Endodermal cell (in vitro differentiated cells): Measurements from ENCODE around the gene KRTAP13-2. TPM values are rescaled to one million over a fixed set of nuclear protein-coding genes. Genes with fewer than 3 reads are reported as not detected.

Source experiments
- DNase-seq: peaks from one replicate; pipeline ENCODE4 v3.0.0-alpha.2; 2017
- H3K27ac ChIP-seq: 2 replicates; pipeline ENCODE4 v1.5.1; 2013; ENCODE audit warnings: mild to moderate bottlenecking, low read depth, low read length, moderate library complexity
- H3K27me3 ChIP-seq: 2 replicates; pipeline ENCODE4 v1.6.1; 2013; ENCODE audit warnings: mild to moderate bottlenecking, low read length, moderate library complexity; ENCODE audit not compliant: insufficient read depth, control insufficient read depth, poor library complexity, severe bottlenecking
- H3K36me3 ChIP-seq: 2 replicates; pipeline ENCODE4 v1.7.0; 2013; ENCODE audit warnings: mild to moderate bottlenecking, low read length, moderate library complexity; ENCODE audit not compliant: control insufficient read depth, insufficient read depth
- H3K4me1 ChIP-seq: one replicate; pipeline ENCODE4 v1.7.0; 2013; ENCODE audit warnings: low read length; ENCODE audit not compliant: control insufficient read depth, insufficient read depth
- H3K4me3 ChIP-seq: 2 replicates; pipeline ENCODE4 v1.5.1; 2013; ENCODE audit warnings: mild to moderate bottlenecking, low read length, moderate library complexity
- H3K9ac ChIP-seq: 2 replicates; pipeline ENCODE4 v1.6.1; 2013; ENCODE audit warnings: mild to moderate bottlenecking, low read length, moderate library complexity; ENCODE audit not compliant: poor library complexity, severe bottlenecking; ENCODE audit errors: extremely low read depth
- H3K9me3 ChIP-seq: 2 replicates; pipeline ENCODE4 v1.6.1; 2013; ENCODE audit warnings: mild to moderate bottlenecking, low read length, moderate library complexity; ENCODE audit not compliant: control insufficient read depth
- H3K27ac Mint-ChIP-seq: 2 replicates; pipeline ENCODE4 v1.8.0; 2020; ENCODE audit warnings: mixed read lengths
- H3K27me3 Mint-ChIP-seq: 2 replicates; pipeline ENCODE4 v1.8.0; 2021; ENCODE audit warnings: mild to moderate bottlenecking, mixed read lengths; ENCODE audit not compliant: insufficient read depth
- H3K36me3 Mint-ChIP-seq: 2 replicates; pipeline ENCODE4 v1.8.0; 2020; ENCODE audit warnings: low read depth, mixed read lengths
- H3K4me1 Mint-ChIP-seq: 2 replicates; pipeline ENCODE4 v1.8.0; 2020; ENCODE audit warnings: mixed read lengths
- H3K4me3 Mint-ChIP-seq: 2 replicates; pipeline ENCODE4 v1.8.0; 2020; ENCODE audit warnings: mild to moderate bottlenecking, moderate library complexity, mixed read lengths
- H3K9me3 Mint-ChIP-seq: 2 replicates; pipeline ENCODE4 v1.8.0; 2020; ENCODE audit warnings: mild to moderate bottlenecking, mixed read lengths
- WGBS, 2 experiments: methylation state at CpG; one replicate each; pipeline versions ENCODE4 v1.1.5 to v1.1.7; 2013; ENCODE audit warnings: missing lambda C conversion rate in 2 of 2, mixed read lengths in 1 of 2; ENCODE audit not compliant: insufficient coverage in 1 of 2, insufficient read length in 1 of 2; 5-methylcytosine and 5-hydroxymethylcytosine counted together
- total RNA-seq, 2 donors: library from RNA; stranded (reverse); fragmentation: NEBNext Ultra II Directional in 1 of 2; extraction: Animal tissue kit (Norgen Biotek cat#: 25700) in 1 of 2; gene quantifications; 2 replicates in 1 of 2; 3 replicates in 1 of 2; pipeline ENCODE4 v1.2.1, GENCODE V29; 2021
- TF ChIP-seq, protein P1 (sequence below): fragments of 200-600 bp; sonication (generic); conservative IDR thresholded peaks from 2 replicates; pipeline ENCODE4 v1.5.0; 2021; ENCODE audit warnings: antibody characterized with exemption, mild to moderate bottlenecking

Gene KRTAP13-2
- total RNA-seq, 2 donors from 2014 or later = not detected

DNA sequence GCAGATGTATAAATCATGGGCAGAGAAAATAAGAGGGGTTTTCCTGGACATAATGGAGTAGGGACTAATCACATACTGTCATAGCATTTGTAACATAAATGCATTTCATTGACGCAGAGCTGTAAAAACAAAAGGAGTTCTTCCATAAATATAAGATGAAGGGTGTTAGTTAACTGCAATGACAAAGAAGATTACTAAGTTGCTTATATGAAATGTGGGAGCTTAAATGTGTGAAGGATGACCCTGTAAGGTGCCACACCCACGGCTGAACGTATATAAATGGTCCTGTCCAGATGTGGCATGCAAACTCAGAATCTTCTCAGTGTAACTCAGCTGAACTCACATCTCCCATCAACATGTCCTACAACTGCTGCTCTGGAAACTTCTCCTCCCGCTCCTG, 23.7 kb upstream of the KRTAP13-2 start, which contains the start of gene KRTAP13-1:
Gene KRTAP13-1, plus strand, starts transcription at position 301 of the 400 bp plus-strand sequence. Its CDS starts 56 bp downstream, at position 357.
- Histone ChIP-seq H3K27me3 (no peaks in the 10 kb centered on the region), H3K9ac (no peak within 1 kb of the TSS), H3K4me1 (no peaks in the 10 kb centered on the region), H3K36me3 (no peaks in the 10 kb centered on the region), H3K27ac (no peak within 1 kb of the TSS), H3K4me3 (no peak within 1 kb of the TSS), H3K9me3 (no peaks in the 10 kb centered on the region)
- Mint-ChIP-seq H3K36me3 (no peaks in the 10 kb centered on the region), H3K27ac (no peak within 1 kb of the TSS), H3K9me3 (peaks cover 6% of the 10 kb centered on the region), H3K4me3 (no peak within 1 kb of the TSS), H3K4me1 (no peaks in the 10 kb centered on the region), H3K27me3 (no peaks in the 10 kb centered on the region)
- 86 to 94% methylated on average over 2 to 4 of the region's 4 CpGs for WGBS, 2 experiments
- TF ChIP-seq, protein P1, sequence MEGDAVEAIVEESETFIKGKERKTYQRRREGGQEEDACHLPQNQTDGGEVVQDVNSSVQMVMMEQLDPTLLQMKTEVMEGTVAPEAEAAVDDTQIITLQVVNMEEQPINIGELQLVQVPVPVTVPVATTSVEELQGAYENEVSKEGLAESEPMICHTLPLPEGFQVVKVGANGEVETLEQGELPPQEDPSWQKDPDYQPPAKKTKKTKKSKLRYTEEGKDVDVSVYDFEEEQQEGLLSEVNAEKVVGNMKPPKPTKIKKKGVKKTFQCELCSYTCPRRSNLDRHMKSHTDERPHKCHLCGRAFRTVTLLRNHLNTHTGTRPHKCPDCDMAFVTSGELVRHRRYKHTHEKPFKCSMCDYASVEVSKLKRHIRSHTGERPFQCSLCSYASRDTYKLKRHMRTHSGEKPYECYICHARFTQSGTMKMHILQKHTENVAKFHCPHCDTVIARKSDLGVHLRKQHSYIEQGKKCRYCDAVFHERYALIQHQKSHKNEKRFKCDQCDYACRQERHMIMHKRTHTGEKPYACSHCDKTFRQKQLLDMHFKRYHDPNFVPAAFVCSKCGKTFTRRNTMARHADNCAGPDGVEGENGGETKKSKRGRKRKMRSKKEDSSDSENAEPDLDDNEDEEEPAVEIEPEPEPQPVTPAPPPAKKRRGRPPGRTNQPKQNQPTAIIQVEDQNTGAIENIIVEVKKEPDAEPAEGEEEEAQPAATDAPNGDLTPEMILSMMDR = no peak
- no peak for DNase-seq

DNA sequence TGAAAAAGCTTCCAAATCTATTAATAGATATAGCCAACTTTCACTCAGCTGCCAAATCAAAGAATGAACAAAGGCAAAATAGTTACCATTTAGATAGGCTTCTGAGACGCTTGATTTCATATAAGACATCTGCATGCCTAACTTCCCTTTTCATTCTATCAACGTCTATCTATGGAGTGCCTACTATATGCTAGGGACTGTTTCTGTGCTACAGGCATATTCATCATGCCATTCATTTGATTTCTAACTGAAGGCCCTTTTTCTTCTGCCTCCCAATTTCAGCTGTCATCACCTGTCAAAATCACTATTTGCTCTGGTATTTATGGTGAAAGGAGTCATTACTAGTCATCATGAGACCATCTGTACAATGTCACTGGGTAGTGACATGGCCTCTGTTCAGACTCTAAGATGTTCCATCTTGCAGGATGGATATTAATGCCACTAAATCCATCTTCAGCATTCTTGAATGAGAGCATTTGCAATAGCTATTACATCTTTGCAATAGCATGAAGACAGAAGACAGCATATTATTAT, 19.5 kb upstream of the KRTAP13-2 start:
- H3K4me1 ChIP-seq = no peaks in the 10 kb centered on the region
- H3K9me3 ChIP-seq = no peaks in the 10 kb centered on the region
- no peak for DNase-seq
- H3K27ac ChIP-seq = no peak overlapping the region
- no peak overlapping the region for H3K4me3 ChIP-seq
- H3K36me3 ChIP-seq = no peaks in the 10 kb centered on the region
- H3K27ac Mint-ChIP-seq = no peak overlapping the region
- H3K36me3 Mint-ChIP-seq = no peaks in the 10 kb centered on the region
- H3K9me3 Mint-ChIP-seq = peaks cover 9% of the 10 kb centered on the region
- no peaks in the 10 kb centered on the region for H3K27me3 Mint-ChIP-seq
- H3K4me3 Mint-ChIP-seq = no peak overlapping the region
- H3K9ac ChIP-seq = no peak overlapping the region
- no peaks in the 10 kb centered on the region for H3K4me1 Mint-ChIP-seq
- TF ChIP-seq, protein P1 = no peak
- 85 to 93% methylated on average over 2 of the region's 2 CpGs for WGBS, 2 experiments
- no peaks in the 10 kb centered on the region for H3K27me3 ChIP-seq

DNA sequence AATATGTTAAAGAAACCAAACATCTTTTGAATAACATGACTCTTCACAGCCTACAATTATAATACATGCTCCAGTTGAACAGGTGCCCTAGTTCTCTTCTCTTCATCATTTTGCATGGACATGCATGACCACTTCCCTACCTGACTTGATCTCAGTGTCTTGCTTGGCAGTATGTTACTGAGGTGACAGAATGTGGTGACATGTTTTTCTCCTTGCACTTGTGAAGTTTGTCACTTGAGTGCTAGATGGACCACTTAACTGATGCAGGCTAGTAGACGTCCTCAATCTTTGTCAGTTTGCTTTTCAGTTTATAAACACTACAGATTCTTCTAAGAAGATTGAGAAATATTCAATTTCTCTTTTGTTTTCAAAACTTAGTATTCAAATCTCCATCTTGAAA, 10.1 kb upstream of the KRTAP13-2 start:
- H3K4me1 ChIP-seq = no peaks in the 10 kb centered on the region
- H3K9ac ChIP-seq = no peak overlapping the region
- no peaks in the 10 kb centered on the region for H3K27me3 ChIP-seq
- Mint-ChIP-seq H3K36me3 (no peaks in the 10 kb centered on the region), H3K9me3 (peaks cover 9% of the 10 kb centered on the region), H3K4me1 (no peaks in the 10 kb centered on the region), H3K27ac (no peak overlapping the region), H3K27me3 (no peaks in the 10 kb centered on the region), H3K4me3 (no peak overlapping the region)
- 86% methylated on average over 1 of the region's 1 CpG; no CpG with 5 or more reads in 1 of the 2 experiments for WGBS, 2 experiments
- no peak for DNase-seq
- no peak overlapping the region for H3K27ac ChIP-seq
- H3K9me3 ChIP-seq = no peaks in the 10 kb centered on the region
- TF ChIP-seq, protein P1 = no peak
- no peaks in the 10 kb centered on the region for H3K36me3 ChIP-seq
- no peak overlapping the region for H3K4me3 ChIP-seq
